GM21526 (cell line): ENCODE results near the gene CCND1.

Experiments used
- ATAC-seq: cut with Tn5 transposase; IDR thresholded peaks from one replicate; pipeline ENCODE4 v1.9.1; 2021; ENCODE audit warnings: moderate library complexity; ENCODE audit not compliant: unreplicated experiment, low FRiP score

Gene CCND1

GRCh38 chr11:69664103-69664775 is 23.3 kb downstream of the CCND1 start:
- ATAC-seq, result no peak

DNA sequence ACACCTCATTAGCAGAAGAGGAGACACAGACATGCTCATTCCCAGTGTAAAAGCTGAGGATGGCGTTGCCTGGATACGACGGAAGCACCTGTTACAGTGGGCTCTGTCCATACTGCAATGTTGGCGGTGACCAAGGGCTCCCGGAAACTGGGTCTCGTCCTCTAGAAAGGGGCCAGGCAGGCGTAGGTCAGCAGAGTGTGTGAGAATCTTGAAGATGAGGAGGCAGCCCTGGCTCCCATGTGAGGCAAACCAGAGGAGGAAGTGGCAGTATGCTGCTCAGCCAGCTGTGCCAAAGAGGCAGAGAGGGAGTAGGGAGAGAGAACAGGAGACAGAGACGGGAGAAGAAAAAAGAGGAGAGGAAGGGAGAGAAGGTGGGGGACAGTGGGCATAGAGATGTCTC is 23.9 kb downstream of the CCND1 start:
- ATAC-seq, result no peak

GRCh38 chr11:69665669-69666068 is 24.7 kb downstream of the CCND1 start:
- no peak for ATAC-seq

DNA sequence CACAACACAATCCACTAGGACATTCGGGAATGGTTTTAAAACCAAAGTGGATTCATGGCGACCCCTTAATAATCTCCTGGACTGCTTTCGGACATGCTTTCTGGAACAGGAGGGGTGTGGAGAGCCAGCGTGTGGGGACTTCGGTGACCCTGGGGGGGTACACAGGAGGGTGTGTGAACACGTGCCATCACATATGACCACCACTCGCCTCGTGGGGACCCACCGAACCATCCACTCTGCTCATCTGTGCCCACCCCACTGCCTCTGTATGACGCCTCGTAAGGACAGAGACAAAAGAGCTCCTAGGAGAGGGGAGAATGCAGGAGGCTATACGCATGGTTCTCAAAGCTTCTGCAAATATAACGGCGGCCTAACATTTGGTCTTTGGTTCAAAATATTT is 25.3 kb downstream of the CCND1 start:
- no peak for ATAC-seq

DNA sequence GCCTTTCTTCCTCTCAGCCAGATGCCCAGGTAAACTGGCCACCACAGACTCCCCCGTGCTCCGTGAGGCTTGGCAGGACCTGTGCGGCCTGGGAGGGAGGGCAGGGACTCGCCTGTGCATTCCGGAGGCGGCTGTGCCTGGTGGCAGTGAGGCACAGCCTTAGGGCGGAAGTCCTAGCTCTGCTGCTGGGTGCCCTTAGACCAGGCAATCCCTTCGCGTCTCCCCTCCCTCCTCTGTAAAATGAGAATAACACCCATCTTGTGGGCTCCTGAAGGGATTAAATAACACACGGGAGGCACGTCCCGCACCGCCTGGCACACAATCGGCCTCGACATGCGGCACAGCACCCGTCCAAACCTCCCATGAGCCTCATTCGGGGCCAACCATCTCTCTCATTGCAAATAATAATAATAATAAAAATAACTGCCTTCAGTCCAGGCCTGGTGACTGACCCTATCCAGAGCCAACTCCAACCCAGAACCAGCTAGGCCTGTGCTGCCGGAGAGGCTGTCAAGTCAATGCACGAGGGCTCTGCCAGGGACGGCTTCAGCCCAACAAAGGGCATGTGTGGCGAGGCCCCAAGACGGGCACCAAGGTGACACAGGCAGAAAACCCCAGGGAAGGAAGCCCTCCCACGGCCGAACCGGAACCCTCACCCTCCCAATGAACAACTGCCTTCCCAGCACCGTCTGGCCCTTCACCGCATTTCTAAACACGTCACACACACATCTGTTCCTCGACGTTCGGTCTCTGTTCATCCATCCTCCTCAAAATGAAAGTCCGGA is 26.0 kb downstream of the CCND1 start:
- no peak for ATAC-seq

DNA sequence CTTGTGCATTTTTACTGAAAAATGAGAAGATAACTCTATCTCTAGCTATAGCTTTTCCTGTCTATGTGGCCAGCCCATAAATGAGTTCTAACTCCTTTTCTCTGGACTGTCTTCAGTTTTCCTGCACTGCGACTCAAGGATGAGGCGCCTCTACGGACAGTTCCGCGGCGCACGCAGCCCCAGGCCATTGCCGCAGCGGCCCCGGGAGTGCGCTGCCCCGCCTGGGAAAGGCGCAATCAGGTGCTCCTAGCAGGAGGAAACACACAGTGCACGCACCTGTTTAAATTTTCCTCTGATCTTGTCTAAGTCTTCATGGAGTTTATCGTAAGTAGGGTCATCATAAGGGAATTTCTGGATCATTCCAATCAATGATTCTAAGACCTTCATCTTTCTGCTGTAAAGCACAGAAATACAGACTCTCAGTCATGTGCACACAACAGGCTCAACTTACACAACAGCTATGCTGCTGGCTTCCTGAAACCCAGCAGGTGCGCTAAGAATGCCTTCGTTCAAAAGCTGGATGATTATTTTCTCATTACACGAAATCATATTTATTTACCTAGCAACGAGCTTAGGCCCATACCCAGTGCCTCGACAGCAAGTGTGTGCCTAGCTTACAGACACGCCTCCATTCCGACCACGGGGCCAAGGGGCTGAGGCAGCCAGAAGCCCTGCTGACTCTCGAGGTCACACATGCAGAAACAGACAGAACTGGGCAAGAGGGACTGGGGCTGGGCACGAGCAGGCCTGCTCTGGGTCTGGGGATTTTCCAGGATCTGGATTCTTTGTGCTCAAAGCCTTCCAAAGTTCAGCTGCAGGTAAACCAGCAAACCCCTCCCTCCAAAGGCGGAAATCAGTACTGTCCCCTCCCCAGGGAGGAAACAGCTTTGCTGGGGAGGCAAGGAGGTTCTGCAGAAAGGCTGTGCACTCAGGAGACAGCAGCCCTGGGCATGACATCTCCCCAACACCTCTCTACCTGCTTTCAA is 27.0 kb downstream of the CCND1 start:
- no peak for ATAC-seq

DNA sequence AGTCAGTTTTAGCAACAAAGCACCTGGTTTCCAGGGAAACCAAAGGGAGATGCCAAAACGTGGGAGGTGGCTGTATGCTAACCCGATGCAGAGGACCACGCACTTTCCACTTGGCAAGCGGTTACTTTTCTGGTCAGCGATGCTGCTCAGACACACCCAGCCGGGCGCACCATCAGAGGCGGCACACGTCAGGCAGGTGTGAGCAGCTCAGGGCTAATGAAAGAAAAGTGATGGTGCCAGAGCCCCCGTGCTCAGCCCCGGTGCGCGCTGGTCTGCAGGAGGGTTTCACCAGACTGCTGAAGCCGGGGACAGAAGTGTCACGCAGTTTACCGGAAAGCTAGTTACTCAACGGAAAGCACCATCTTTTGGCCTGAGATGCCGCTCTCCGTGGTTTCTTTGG is 28.5 kb downstream of the CCND1 start:
- no peak for ATAC-seq

- ATAC-seq, result no peak
Measured at GRCh38 chr11:69670158-69670845, 29.3 kb downstream of the CCND1 start.

DNA sequence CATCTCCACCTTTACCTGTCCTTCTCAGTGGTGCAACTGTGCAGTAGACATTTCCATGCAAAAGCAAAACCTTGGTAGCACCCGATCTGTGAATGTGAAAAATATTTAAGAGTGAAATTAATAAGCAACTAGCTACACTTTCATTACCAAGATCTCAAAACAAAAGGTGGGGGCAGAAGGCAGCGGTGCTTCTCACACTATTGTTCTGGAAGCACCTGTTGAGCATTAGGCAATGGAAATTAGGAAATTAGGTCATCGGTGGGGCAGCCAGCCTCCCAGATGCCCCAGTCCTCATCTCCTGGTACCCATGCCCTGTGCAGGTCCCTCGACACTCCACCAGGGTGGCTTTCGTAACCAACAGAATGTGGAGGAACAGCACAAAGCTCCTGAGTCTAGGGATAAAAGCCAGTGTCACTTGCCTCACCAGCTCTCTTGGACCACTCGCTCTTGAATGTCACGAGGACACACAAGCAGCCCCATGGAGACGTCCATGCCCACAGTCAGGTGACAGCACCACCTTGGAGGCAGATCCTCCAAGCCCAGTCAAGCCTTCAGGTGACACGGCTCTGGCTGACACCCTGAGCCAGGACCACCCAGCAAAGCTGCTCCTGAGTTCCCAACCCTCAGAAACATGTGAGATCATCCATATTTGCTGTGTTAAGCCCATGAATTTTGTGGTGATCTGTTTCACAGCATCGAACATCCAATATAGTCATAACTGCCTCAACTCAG is 30.9 kb downstream of the CCND1 start:
- no peak for ATAC-seq

DNA sequence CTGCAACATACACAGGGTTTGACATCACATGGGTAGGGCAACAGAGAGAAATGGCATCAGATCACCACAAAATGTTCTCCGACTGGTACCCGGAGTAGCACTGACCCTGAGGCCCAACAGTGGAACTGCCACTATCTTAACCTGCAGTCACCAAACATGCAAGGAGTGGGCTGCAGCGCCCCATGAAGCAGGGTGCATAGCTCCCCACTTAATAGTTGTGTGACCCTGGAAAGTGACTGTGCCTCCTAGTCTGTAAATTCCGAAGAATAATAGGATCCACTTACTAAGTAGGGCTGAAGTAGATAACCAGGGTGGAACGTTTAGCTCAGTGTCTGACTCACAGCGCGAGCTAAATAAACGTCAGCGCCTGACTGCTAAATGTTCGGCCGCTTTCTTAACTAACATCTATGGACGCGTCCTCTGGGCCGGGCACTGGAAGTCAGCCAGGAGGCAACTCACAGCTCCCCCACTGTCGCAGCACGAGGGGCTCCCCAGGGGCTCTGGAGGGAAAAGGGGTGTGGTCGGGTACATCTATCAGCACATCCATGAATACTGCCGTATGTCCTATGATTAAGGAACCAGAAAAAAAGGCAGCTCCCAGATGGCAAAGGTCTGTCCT is 33.4 kb downstream of the CCND1 start:
- no peak for ATAC-seq

GRCh38 chr11:69674886-69675714 is 34.1 kb downstream of the CCND1 start, which contains the start of gene LTO1:
Gene LTO1, minus strand, starts transcription at chr11:69675353. Its CDS starts 114 bp downstream, at chr11:69675239.
- ATAC-seq, result peak; percentile 73

DNA sequence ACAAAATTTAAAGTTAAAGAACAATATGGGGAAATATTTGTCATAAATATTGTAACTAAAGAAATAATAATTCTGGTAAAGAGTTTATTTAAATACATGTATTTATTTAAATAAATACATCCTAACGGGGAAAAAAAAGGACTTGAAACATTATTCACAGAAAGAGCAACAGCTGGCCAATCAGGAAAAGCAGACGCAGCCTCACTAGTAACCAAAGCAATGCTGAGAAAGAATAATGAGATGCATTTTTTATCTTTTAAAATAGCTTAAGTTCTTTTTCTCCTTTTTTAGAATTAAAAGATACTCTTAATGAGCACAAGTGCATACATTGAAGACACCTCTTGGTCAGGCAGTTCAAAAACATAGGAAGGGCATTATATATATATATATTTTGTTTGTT is 36.8 kb downstream of the CCND1 start:
- ATAC-seq, result no peak

DNA sequence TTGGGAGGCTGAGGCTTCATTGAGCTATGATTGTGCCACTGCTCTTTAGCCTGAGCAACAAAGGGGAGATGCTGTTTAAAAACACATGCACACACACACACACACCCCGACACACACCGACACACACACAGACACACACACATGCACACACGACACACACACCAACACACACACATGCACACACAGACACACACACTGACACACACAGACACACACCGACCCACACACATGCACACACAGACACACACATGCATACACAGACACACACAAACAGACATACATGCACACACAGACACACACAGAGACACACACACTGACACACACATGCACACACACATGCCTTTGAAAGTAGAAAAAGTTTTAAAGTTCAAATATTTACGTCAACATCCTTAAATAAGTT is 39.7 kb downstream of the CCND1 start:
- ATAC-seq, result no peak

- no peak for ATAC-seq
Measured at GRCh38 chr11:69682221-69682620, 41.3 kb downstream of the CCND1 start.

- no peak for ATAC-seq
Measured at GRCh38 chr11:69682681-69683326, 41.8 kb downstream of the CCND1 start.

DNA sequence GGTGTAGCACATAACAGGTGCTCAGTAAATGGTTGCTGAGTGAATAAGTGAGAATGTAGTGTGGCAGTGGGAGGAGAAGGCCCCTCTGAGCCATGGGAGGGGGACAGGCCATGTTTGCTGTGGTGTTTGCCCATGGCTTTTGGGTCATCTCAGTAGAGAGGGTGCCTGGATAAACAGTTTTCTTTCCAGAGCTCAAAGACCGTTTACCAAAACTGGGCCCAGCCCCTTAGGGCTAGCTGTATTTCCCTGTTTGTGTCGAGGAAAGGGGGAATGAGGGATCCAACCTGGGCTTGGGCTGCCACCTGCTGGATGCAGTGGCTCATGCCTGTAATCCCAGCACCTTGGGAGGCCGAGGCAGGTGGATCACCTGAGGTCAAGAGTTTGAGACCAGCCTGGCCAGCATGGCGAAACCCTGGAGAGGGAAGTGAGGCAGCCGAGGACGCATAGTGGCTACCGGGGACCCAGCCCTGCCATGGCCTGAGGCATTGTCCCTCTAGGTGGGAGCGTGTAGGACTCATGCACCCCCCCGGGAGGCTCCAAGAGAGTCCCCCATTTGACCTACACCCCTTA is 42.9 kb downstream of the CCND1 start:
- no peak for ATAC-seq

- no peak for ATAC-seq
Measured at GRCh38 chr11:69684651-69685050, 43.7 kb downstream of the CCND1 start.

- no peak for ATAC-seq
Measured at GRCh38 chr11:69685348-69685747, 44.4 kb downstream of the CCND1 start.
